Thyroid gland (tissue), 4 donors: Measurements from ENCODE around the gene IP6K3. TPM values are rescaled to one million over a fixed set of nuclear protein-coding genes. Genes with fewer than 3 reads are reported as not detected.

Experiments
- DNase-seq, 2 donors: peaks; one replicate each; pipeline ENCODE4 v3.0.0-alpha.2; 2019
- H3K27ac ChIP-seq, 3 donors: fragments of 200-600 bp; sonication (generic); 1 replicate in 2 of 3; 2 replicates in 1 of 3; pipeline ENCODE4 v1.5.1; 2016 to 2019; ENCODE audit warnings: mild to moderate bottlenecking in 1 of 3, moderate library complexity in 1 of 3
- H3K27me3 ChIP-seq: fragments of 200-600 bp; sonication (generic); one replicate; pipeline ENCODE4 v1.5.1; 2019
- H3K36me3 ChIP-seq, 2 donors: fragments of 200-600 bp; sonication (generic); one replicate each; pipeline ENCODE4 v1.5.1; 2016 to 2019
- H3K4me1 ChIP-seq, 2 donors: fragments of 200-600 bp; sonication (generic); one replicate each; pipeline ENCODE4 v1.5.1; 2017 to 2019
- H3K4me3 ChIP-seq, 3 donors: fragments of 200-600 bp; sonication (generic); replicated peaks in 1 of 3; 1 replicate in 2 of 3; 2 replicates in 1 of 3; pipeline ENCODE4 v1.5.1; 2016; ENCODE audit warnings: mild to moderate bottlenecking in 1 of 3
- H3K9me3 ChIP-seq: fragments of 200-600 bp; sonication (generic); one replicate; pipeline ENCODE4 v1.5.1; 2017
- CTCF ChIP-seq, 6 experiments: fragments of 200-600 bp in 3 of 6; fragments of 450-650 bp in 3 of 6; sonication (generic) in 3 of 6; IDR thresholded peaks; one replicate each; pipeline ENCODE4 v1.5.1; 2016 to 2019; ENCODE audit warnings: antibody characterized with exemption in 6 of 6, mild to moderate bottlenecking in 2 of 6, inconsistent platforms in 1 of 6, moderate library complexity in 1 of 6
- POLR2A ChIP-seq, 2 donors: fragments of 450-650 bp; IDR thresholded peaks; one replicate each; pipeline ENCODE4 v1.6.1; 2017; ENCODE audit warnings: antibody characterized with exemption in 2 of 2, mild to moderate bottlenecking in 2 of 2, moderate library complexity in 1 of 2
- WGBS, 2 donors: methylation state at CpG; one replicate each; pipeline ENCODE4 v1.1.5; 2017; 5-methylcytosine and 5-hydroxymethylcytosine counted together
- intact Hi-C: fragments of 100-400 bp; cut with DNase I; formaldehyde crosslinking; loops from one replicate; pipeline ENCODE4 v1.15.1; 2023
- total RNA-seq, 4 donors: library from RNA; depleted of rRNA; stranded (reverse); fragments of >200 nt; gene quantifications; one replicate each; pipeline ENCODE4 v1.2.3, GENCODE V29; 2016

IP6K3 gene
- total RNA-seq, 4 donors from 2014 or later, result 7.9 to 20.5 (median 17.1) TPM

DNA sequence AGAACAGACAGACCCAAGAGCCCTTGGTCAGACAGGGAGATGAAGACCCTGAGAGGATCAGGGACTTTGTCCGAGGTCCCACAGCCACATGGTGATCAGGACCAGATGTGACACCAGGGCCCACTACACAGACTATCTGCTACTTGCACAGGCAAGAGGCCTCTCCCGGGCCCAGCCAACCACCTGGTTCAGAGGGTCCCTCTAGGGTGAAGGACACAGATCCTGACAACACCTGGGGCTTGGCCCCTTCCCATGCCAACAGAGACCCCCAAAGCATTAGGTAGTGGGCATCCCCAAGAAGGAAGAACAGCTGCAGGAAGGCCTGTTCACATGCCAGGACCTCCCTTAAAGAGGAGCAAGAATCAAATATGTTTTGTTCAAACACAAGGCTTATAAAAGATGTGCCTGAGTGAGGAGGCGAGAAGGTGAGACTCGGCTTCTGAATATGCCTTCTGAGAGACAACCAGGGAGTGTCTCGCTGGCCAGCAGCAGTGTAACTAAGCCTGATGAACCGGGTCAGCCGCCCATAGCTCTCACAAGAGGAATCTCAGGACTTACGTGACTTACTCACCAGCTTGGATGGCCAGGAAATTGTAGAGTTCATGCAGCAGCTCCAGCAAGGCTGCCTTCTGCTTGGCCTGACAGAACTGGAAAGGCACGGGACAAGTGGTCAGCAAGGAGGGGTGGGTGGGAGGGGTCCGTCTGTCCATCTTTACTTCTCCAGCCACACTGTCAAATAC, 37.2 kb upstream of the IP6K3 start:
- intact Hi-C loops, result no loop called here
- no peaks in the 10 kb centered on the region for H3K27me3 ChIP-seq
- no peaks in the 10 kb centered on the region for H3K9me3 ChIP-seq
- H3K27ac ChIP-seq, result no peak overlapping the region
- peaks cover 29 to 32% of the 10 kb centered on the region in 2 donors for H3K4me1 ChIP-seq
- no peak for DNase-seq
- H3K4me3 ChIP-seq, result no peak overlapping the region
- TF ChIP-seq CTCF (IDR thresholded peaks at IDR 0.05) (no peak), POLR2A (IDR thresholded peaks at IDR 0.05) (no peak)
- WGBS, 2 donors, result 90 to 92% methylated on average over 10 of the region's 10 CpGs
- peaks cover 40 to 58% of the 10 kb centered on the region in 2 donors for H3K36me3 ChIP-seq

DNA sequence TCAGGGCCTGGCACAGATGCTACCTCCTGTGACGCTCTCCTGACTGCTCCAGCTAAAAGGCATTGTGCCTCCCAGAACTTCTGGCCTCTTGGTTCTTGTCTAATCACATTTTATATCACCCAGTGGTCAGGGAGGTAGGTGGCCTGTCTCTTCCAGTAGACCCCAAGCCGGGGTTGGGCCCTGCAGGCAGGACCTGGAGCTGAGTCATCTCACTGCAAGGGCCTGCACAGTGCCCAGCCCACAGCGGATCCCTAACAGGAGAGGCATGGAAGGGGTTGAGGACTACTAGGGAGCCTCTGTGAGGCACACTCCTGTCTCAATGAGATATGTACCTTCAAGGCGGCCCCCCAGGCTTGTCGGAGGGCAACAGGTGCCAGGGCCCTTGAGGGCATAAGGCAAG, 35.9 kb upstream of the IP6K3 start:
- TF ChIP-seq CTCF (IDR thresholded peaks at IDR 0.05), result no peak
- TF ChIP-seq POLR2A (IDR thresholded peaks at IDR 0.05), result no peak
- Histone ChIP-seq H3K4me1 (peaks cover 24 to 26% of the 10 kb centered on the region in 2 donors), H3K27ac (no peak overlapping the region), H3K36me3 (peaks cover 54 to 72% of the 10 kb centered on the region in 2 donors), H3K4me3 (no peak overlapping the region), H3K27me3 (no peaks in the 10 kb centered on the region), H3K9me3 (no peaks in the 10 kb centered on the region)
- DNase-seq, result no peak
- 94 to 99% methylated on average over 4 to 5 of the region's 5 CpGs for WGBS, 2 donors
- intact Hi-C loops, result no loop called here

GRCh38 chr6:33781131-33781975, 34.6 kb upstream of the IP6K3 start:
- no peak for DNase-seq
- H3K4me3 ChIP-seq, result no peak overlapping the region
- no peak overlapping the region for H3K27ac ChIP-seq
- WGBS, 2 donors, result 79 to 81% methylated on average over 10 to 16 of the region's 16 CpGs
- H3K27me3 ChIP-seq, result no peaks in the 10 kb centered on the region
- TF ChIP-seq CTCF (IDR thresholded peaks at IDR 0.05), result no peak
- no peak for TF ChIP-seq POLR2A (IDR thresholded peaks at IDR 0.05)
- H3K36me3 ChIP-seq, result peaks cover 66 to 82% of the 10 kb centered on the region in 2 donors
- H3K9me3 ChIP-seq, result no peaks in the 10 kb centered on the region
- H3K4me1 ChIP-seq, result peaks cover 12 to 14% of the 10 kb centered on the region in 2 donors
- intact Hi-C loops, result no loop called here

DNA sequence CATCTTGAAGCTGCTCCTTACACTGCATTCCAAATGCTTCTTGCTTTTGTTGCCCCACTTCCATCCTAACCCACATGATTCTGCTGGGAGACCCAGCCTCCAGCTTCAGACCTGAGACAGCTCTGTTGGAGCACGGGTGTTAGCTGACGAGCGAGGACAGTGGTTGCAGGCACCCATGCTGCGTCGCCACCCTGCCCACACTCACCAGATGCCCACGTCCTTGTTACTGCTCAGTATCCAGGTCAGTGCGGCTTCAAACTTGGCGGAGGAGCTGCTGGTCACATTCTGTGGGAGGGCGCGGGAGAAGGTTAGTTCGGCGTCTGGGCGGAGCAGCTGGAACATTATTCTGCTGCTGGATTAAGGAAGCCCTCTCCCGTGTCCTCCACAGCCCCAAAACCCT, 33.2 kb upstream of the IP6K3 start:
- Histone ChIP-seq H3K4me3 (no peak overlapping the region), H3K27me3 (no peaks in the 10 kb centered on the region), H3K9me3 (no peaks in the 10 kb centered on the region), H3K36me3 (peaks cover 79 to 94% of the 10 kb centered on the region in 2 donors), H3K27ac (no peak overlapping the region), H3K4me1 (no peaks in the 10 kb centered on the region)
- no peak for TF ChIP-seq POLR2A (IDR thresholded peaks at IDR 0.05)
- no peak for TF ChIP-seq CTCF (IDR thresholded peaks at IDR 0.05)
- intact Hi-C loops, result loop anchor here (10.0 kb wide), 1 partner anchor 45 kb away; no protein-coding TSS in a partner anchor
- no peak for DNase-seq
- 87 to 90% methylated on average over 14 of the region's 14 CpGs for WGBS, 2 donors
